ENCODE measurements around the gene IL4I1.

IL4I1 gene

GRCh38 chr19:49854378-49855263, 42.1 kb downstream of the IL4I1 start:
- peak overlapping the region; percentile 6 for H4K8ac ChIP-seq (ENCODE audit: low read depth, low read length)
- no peak overlapping the region for H2AK5ac ChIP-seq (ENCODE audit: low read depth, low read length)
- no peak for DNase-seq (ENCODE audit: low spot score)
- H3K79me1 ChIP-seq (ENCODE audit: low read depth, low read length) = peaks cover 23% of the 10 kb centered on the region
- H3K27me3 ChIP-seq (ENCODE audit: control insufficient read depth in 3 of 3, insufficient read depth in 3 of 3, low read depth in 1 of 3, low read length in 3 of 3) = no peaks in the 10 kb centered on the region
- no peak overlapping the region for H3K4ac ChIP-seq (ENCODE audit: low read length)
- no peak overlapping the region for H4K91ac ChIP-seq (ENCODE audit: low read depth, low read length, poor library complexity)
- no peak overlapping the region for H2BK120ac ChIP-seq (ENCODE audit: low read depth, low read length)
- WGBS, 2 donors (ENCODE audit: extremely low coverage in 2 of 2, insufficient read length in 2 of 2, insufficient replicate concordance in 1 of 2) = no CpG with 5 or more reads among the region's 39 CpGs
- no peak overlapping the region for H2BK12ac ChIP-seq (ENCODE audit: low read length)
- no peak overlapping the region for H3K9ac ChIP-seq (ENCODE audit: low read depth, low read length, poor library complexity)
- peak overlapping the region; percentile 58 for H2BK5ac ChIP-seq (ENCODE audit: low read length)
- H3K9me3 ChIP-seq (replicated peaks in 1 of 2; ENCODE audit: control insufficient read depth in 2 of 2, insufficient read depth in 1 of 2, low read depth in 1 of 2, low read length in 2 of 2) = no peaks in the 10 kb centered on the region
- H3K14ac ChIP-seq (ENCODE audit: low read length) = no peak overlapping the region
- peak overlapping the region; percentile 27 for H3K23ac ChIP-seq (ENCODE audit: low read depth, low read length, poor library complexity)
- H3K36me3 ChIP-seq (replicated peaks in 1 of 2; ENCODE audit: control insufficient read depth in 2 of 2, insufficient read depth in 2 of 2, low read length in 2 of 2) = peaks cover 56 to 83% of the 10 kb centered on the region in 2 donors
- H2AFZ ChIP-seq (ENCODE audit: low read length) = no peak overlapping the region
- peaks cover 11 to 17% of the 10 kb centered on the region in 2 donors for H3K4me1 ChIP-seq (ENCODE audit: control insufficient read depth in 2 of 2, insufficient read depth in 1 of 2, low read depth in 1 of 2, low read length in 2 of 2)
- peak overlapping the region; percentile 16 for H3K18ac ChIP-seq (ENCODE audit: low read length)
- no peak overlapping the region for H3K27ac ChIP-seq (replicated peaks; ENCODE audit: low read length)
- no peak overlapping the region for H3K4me3 ChIP-seq (ENCODE audit: low read length in 2 of 2)
- no peak overlapping the region for H3K4me2 ChIP-seq (ENCODE audit: insufficient read depth, low read length, poor library complexity, severe bottlenecking)
- no peak overlapping the region for H2BK15ac ChIP-seq (ENCODE audit: low read length)

GRCh38 chr19:49853852-49854377, 42.8 kb downstream of the IL4I1 start:
- Histone ChIP-seq H3K4ac (ENCODE audit: low read length) (no peak overlapping the region), H2BK5ac (ENCODE audit: low read length) (peak overlapping the region; percentile 58), H2AK5ac (ENCODE audit: low read depth, low read length) (no peak overlapping the region), H3K79me1 (ENCODE audit: low read depth, low read length) (peaks cover 23% of the 10 kb centered on the region), H3K36me3 (replicated peaks in 1 of 2; ENCODE audit: control insufficient read depth in 2 of 2, insufficient read depth in 2 of 2, low read length in 2 of 2) (peaks cover 58 to 84% of the 10 kb centered on the region in 2 donors), H3K9ac (ENCODE audit: low read depth, low read length, poor library complexity) (peak overlapping the region; percentile 37), H3K27ac (replicated peaks; ENCODE audit: low read length) (no peak overlapping the region), H3K14ac (ENCODE audit: low read length) (no peak overlapping the region), H3K23ac (ENCODE audit: low read depth, low read length, poor library complexity) (no peak overlapping the region), H4K91ac (ENCODE audit: low read depth, low read length, poor library complexity) (peak overlapping the region; percentile 44), H2BK15ac (ENCODE audit: low read length) (no peak overlapping the region), H3K4me1 (ENCODE audit: control insufficient read depth in 2 of 2, insufficient read depth in 1 of 2, low read depth in 1 of 2, low read length in 2 of 2) (peaks cover 11 to 17% of the 10 kb centered on the region in 2 donors), H3K9me3 (replicated peaks in 1 of 2; ENCODE audit: control insufficient read depth in 2 of 2, insufficient read depth in 1 of 2, low read depth in 1 of 2, low read length in 2 of 2) (peaks cover 4 to 7% of the 10 kb centered on the region in 2 donors), H2BK12ac (ENCODE audit: low read length) (no peak overlapping the region), H4K8ac (ENCODE audit: low read depth, low read length) (no peak overlapping the region), H3K4me2 (ENCODE audit: insufficient read depth, low read length, poor library complexity, severe bottlenecking) (no peak overlapping the region), H3K27me3 (ENCODE audit: control insufficient read depth in 3 of 3, insufficient read depth in 3 of 3, low read depth in 1 of 3, low read length in 3 of 3) (no peaks in the 10 kb centered on the region), H2BK120ac (ENCODE audit: low read depth, low read length) (no peak overlapping the region), H3K18ac (ENCODE audit: low read length) (no peak overlapping the region), H3K4me3 (ENCODE audit: low read length in 2 of 2) (no peak overlapping the region), H2AFZ (ENCODE audit: low read length) (no peak overlapping the region)
- WGBS, 2 donors (ENCODE audit: extremely low coverage in 2 of 2, insufficient read length in 2 of 2, insufficient replicate concordance in 1 of 2) = no CpG with 5 or more reads among the region's 10 CpGs
- no peak for DNase-seq (ENCODE audit: low spot score)

GRCh38 chr19:49852631-49853126, 44.0 kb downstream of the IL4I1 start:
- H3K9me3 ChIP-seq (replicated peaks in 1 of 2; ENCODE audit: control insufficient read depth in 2 of 2, insufficient read depth in 1 of 2, low read depth in 1 of 2, low read length in 2 of 2) = peaks cover 5 to 13% of the 10 kb centered on the region in 2 donors
- no peak overlapping the region for H3K27ac ChIP-seq (replicated peaks; ENCODE audit: low read length)
- H2BK120ac ChIP-seq (ENCODE audit: low read depth, low read length) = no peak overlapping the region
- WGBS, 2 donors (ENCODE audit: extremely low coverage in 2 of 2, insufficient read length in 2 of 2, insufficient replicate concordance in 1 of 2) = no CpG with 5 or more reads among the region's 14 CpGs
- peak overlapping the region; percentile 14 for H3K9ac ChIP-seq (ENCODE audit: low read depth, low read length, poor library complexity)
- H2BK12ac ChIP-seq (ENCODE audit: low read length) = no peak overlapping the region
- peaks cover 23% of the 10 kb centered on the region for H3K79me1 ChIP-seq (ENCODE audit: low read depth, low read length)
- no peak overlapping the region for H3K23ac ChIP-seq (ENCODE audit: low read depth, low read length, poor library complexity)
- peaks cover 46 to 84% of the 10 kb centered on the region in 2 donors for H3K36me3 ChIP-seq (replicated peaks in 1 of 2; ENCODE audit: control insufficient read depth in 2 of 2, insufficient read depth in 2 of 2, low read length in 2 of 2)
- H3K27me3 ChIP-seq (ENCODE audit: control insufficient read depth in 3 of 3, insufficient read depth in 3 of 3, low read depth in 1 of 3, low read length in 3 of 3) = no peaks in the 10 kb centered on the region
- no peak overlapping the region for H3K14ac ChIP-seq (ENCODE audit: low read length)
- no peak overlapping the region for H3K4ac ChIP-seq (ENCODE audit: low read length)
- H3K4me2 ChIP-seq (ENCODE audit: insufficient read depth, low read length, poor library complexity, severe bottlenecking) = peak overlapping the region; percentile 82
- H3K18ac ChIP-seq (ENCODE audit: low read length) = no peak overlapping the region
- no peak for DNase-seq (ENCODE audit: low spot score)
- H2AK5ac ChIP-seq (ENCODE audit: low read depth, low read length) = no peak overlapping the region
- no peak overlapping the region for H4K8ac ChIP-seq (ENCODE audit: low read depth, low read length)
- H2BK15ac ChIP-seq (ENCODE audit: low read length) = no peak overlapping the region
- no peak overlapping the region for H2AFZ ChIP-seq (ENCODE audit: low read length)
- no peak overlapping the region for H2BK5ac ChIP-seq (ENCODE audit: low read length)
- H3K4me3 ChIP-seq (ENCODE audit: low read length in 2 of 2) = peak overlapping the region; percentile 85
- peaks cover 11 to 17% of the 10 kb centered on the region in 2 donors for H3K4me1 ChIP-seq (ENCODE audit: control insufficient read depth in 2 of 2, insufficient read depth in 1 of 2, low read depth in 1 of 2, low read length in 2 of 2)
- H4K91ac ChIP-seq (ENCODE audit: low read depth, low read length, poor library complexity) = no peak overlapping the region
